Stomach smooth muscle (tissue), 2 donors: ENCODE results near the gene PSMD13.
"Not testable (repeated sequence)": the region's sequence is repeated elsewhere in the genome, so short reads cannot be mapped to it uniquely, and the experiment has no call there.

Source experiments
- H3K27ac ChIP-seq: one replicate; pipeline ENCODE4 v1.7.0; 2013; ENCODE audit warnings: mild to moderate bottlenecking, low read length, inconsistent platforms
- H3K27me3 ChIP-seq, 2 donors: one replicate each; pipeline ENCODE4 v1.7.0; 2013; ENCODE audit warnings: low read length in 2 of 2; ENCODE audit not compliant: insufficient read depth in 2 of 2, control insufficient read depth in 1 of 2
- H3K36me3 ChIP-seq, 2 donors: one replicate each; pipeline ENCODE4 v1.7.0; 2013; ENCODE audit warnings: low read length in 2 of 2; ENCODE audit not compliant: control insufficient read depth in 2 of 2, insufficient read depth in 2 of 2
- H3K4me1 ChIP-seq: one replicate; pipeline ENCODE4 v1.7.0; 2013; ENCODE audit warnings: low read length; ENCODE audit not compliant: control insufficient read depth, insufficient read depth
- H3K4me3 ChIP-seq, 2 donors: one replicate each; pipeline ENCODE4 v1.7.0; 2013; ENCODE audit warnings: low read length in 2 of 2
- H3K9ac ChIP-seq, 2 donors: one replicate each; pipeline ENCODE4 v1.7.0; 2013; ENCODE audit warnings: low read length in 2 of 2, mild to moderate bottlenecking in 1 of 2
- H3K9me3 ChIP-seq, 2 donors: one replicate each; pipeline ENCODE4 v1.7.0; 2013; ENCODE audit warnings: low read length in 2 of 2; ENCODE audit not compliant: control insufficient read depth in 2 of 2
- donor health status: healthy.
- donor health status: Pancreatic carcinoma.

The PSMD13 gene

GRCh38 chr11:236774-237767 is at the start of gene PSMD13:
TSS of gene PSMD13 (plus strand) at chr11:236976. CDS start at chr11:237050, 74 bp downstream.
- peak within 1 kb of the TSS; percentile 89 for H3K27ac ChIP-seq
- peak within 1 kb of the TSS; percentile 93 to 96 for H3K9ac ChIP-seq
- H3K4me3 ChIP-seq, result peak within 1 kb of the TSS; percentile 94 to 96
- H3K27me3 ChIP-seq, result no peaks in the 10 kb centered on the region
- H3K9me3 ChIP-seq, result no peaks in the 10 kb centered on the region
- H3K4me1 ChIP-seq, result peaks cover 9% of the 10 kb centered on the region
- peaks cover 2 to 7% of the 10 kb centered on the region in 2 donors for H3K36me3 ChIP-seq

GRCh38 chr11:189200-189783 is 47.5 kb upstream of the PSMD13 start:
- H3K36me3 ChIP-seq, H3K9ac ChIP-seq, H3K9me3 ChIP-seq, H3K27ac ChIP-seq, H3K4me3 ChIP-seq, H3K4me1 ChIP-seq, H3K27me3 ChIP-seq: not testable (repeated sequence)

GRCh38 chr11:189843-190311 is 46.9 kb upstream of the PSMD13 start:
- not testable (repeated sequence) for H3K36me3 ChIP-seq, H3K4me1 ChIP-seq, H3K4me3 ChIP-seq, H3K9ac ChIP-seq, H3K27ac ChIP-seq, H3K9me3 ChIP-seq, H3K27me3 ChIP-seq

GRCh38 chr11:190546-190945 is 46.2 kb upstream of the PSMD13 start:
- not testable (repeated sequence) for H3K27ac ChIP-seq, H3K36me3 ChIP-seq, H3K9ac ChIP-seq, H3K27me3 ChIP-seq, H3K4me3 ChIP-seq, H3K4me1 ChIP-seq, H3K9me3 ChIP-seq

- H3K27ac ChIP-seq, H3K4me3 ChIP-seq, H3K9ac ChIP-seq, H3K4me1 ChIP-seq, H3K9me3 ChIP-seq, H3K36me3 ChIP-seq, H3K27me3 ChIP-seq: not testable (repeated sequence)
These were observed 45.0 kb upstream of the PSMD13 start for GRCh38 chr11:191490-192478.

GRCh38 chr11:192674-193128 is 44.1 kb upstream of the PSMD13 start, which contains the start of gene SCGB1C1:
TSS of gene SCGB1C1 (plus strand) at chr11:193078. CDS start at chr11:193100, 22 bp downstream.
- not testable (repeated sequence) for H3K9me3 ChIP-seq, H3K9ac ChIP-seq, H3K27ac ChIP-seq, H3K4me1 ChIP-seq, H3K36me3 ChIP-seq, H3K4me3 ChIP-seq, H3K27me3 ChIP-seq

- H3K27me3 ChIP-seq, H3K4me3 ChIP-seq, H3K4me1 ChIP-seq, H3K9ac ChIP-seq, H3K36me3 ChIP-seq, H3K27ac ChIP-seq, H3K9me3 ChIP-seq: not testable (repeated sequence)
These were observed 43.3 kb upstream of the PSMD13 start for GRCh38 chr11:193481-193880.

- peaks cover 0 to 14% of the 10 kb centered on the region in 2 donors for H3K36me3 ChIP-seq
- no peak overlapping the region for H3K9ac ChIP-seq
- no peak overlapping the region for H3K4me3 ChIP-seq
- no peaks in the 10 kb centered on the region for H3K4me1 ChIP-seq
- no peak overlapping the region for H3K27ac ChIP-seq
- H3K27me3 ChIP-seq, result no peaks in the 10 kb centered on the region
- no peaks in the 10 kb centered on the region for H3K9me3 ChIP-seq
These were observed 39.7 kb upstream of the PSMD13 start for GRCh38 chr11:196786-197731.

- Histone ChIP-seq H3K27me3 (no peaks in the 10 kb centered on the region), H3K4me1 (no peaks in the 10 kb centered on the region), H3K9me3 (no peaks in the 10 kb centered on the region), H3K9ac (no peak overlapping the region), H3K27ac (no peak overlapping the region), H3K36me3 (peaks cover 0 to 14% of the 10 kb centered on the region in 2 donors), H3K4me3 (no peak overlapping the region)
These were observed 39.0 kb upstream of the PSMD13 start for GRCh38 chr11:197741-198235.
